HG03103 (cell line): ENCODE data around the gene PRR23A.

ENCODE experiments used
- ATAC-seq: cut with Tn5 transposase; IDR thresholded peaks from one replicate; pipeline ENCODE4 v1.9.1; 2021; ENCODE audit warnings: low read depth; ENCODE audit not compliant: unreplicated experiment

PRR23A gene

DNA sequence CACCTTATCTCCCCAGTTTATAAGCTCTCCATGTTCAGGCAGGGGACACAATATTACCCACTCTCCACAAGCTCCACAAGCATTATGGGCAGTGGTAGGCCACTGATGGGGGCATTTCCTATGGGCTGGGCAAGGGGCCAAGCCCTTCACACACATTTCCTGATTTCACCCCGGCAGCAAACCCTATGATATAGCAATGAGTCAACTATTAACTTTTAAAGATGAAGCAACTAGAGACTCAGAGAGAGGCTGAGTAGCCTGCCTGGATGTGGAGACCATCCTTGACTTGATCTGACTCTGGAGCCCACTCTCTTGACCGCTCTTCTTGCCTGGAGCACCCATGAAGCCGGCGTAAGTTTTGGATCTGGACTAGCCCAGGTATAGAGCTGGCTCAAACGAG lies 31.6 kb downstream of the PRR23A start:
- no peak for ATAC-seq

DNA sequence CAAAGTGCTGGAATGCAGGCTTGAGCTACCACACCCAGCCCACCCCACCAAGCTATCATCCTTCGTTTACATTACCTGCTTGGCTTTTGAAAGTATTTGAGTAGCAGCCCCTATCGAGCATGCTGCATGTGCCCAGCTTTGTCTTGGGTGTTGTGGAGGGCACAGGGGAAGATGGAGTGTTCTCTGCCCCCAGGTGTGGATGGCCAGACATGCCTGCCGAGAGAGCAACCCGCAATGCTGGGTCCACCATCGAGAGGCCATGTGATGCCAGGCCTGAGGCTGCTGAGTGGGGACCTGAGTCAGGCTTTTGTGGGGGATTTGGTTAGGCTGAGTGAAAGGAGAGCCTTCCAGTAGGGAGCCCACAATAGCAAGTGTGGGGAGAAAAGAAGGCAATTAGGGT lies 33.1 kb downstream of the PRR23A start:
- no peak for ATAC-seq

DNA sequence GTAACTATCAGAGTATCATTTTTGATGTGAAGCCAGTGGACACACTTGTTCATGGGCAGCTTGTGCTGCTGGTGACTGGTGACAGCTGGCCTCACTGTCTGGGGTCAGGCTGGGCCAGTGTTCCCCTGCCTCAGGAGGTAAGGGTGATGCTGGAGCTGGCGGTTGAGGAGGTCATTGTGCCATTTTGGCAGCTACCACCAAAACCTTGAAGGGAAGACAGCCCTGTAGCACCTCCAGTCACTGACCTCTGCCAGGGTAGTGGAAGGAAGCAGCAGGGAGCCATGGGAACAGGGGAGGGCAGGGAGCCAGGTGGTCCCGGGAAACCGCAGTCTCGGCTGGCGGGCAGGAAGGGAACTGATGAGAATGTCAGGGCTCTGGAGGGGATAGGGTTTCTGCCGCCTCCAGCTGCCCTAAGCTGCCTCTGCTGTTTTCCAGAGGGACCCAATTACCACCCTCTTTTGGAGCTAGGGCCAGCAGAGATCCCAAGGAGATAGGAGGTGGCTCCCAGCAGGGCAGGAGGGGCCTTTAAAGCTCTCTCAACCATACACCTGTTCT lies 34.2 kb downstream of the PRR23A start:
- ATAC-seq, result no peak

DNA sequence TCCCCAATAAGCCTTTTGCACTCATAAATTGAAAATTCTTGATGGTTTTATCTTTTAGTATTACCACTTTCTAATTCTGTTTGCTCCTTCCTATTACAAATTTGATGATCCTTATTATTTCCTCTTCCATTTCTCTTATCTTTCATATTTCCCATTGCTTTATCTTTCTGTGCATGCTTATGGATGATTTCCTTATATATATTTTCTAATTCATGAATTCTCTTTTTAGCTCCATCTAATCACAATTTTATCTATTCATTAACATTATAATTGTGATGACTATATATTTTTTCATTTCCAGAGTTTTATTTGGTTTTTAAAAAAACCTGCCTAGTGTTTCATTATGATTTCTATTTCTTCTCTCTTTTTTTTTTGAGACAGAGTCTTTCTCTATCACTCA lies 41.1 kb downstream of the PRR23A start:
- no peak for ATAC-seq

DNA sequence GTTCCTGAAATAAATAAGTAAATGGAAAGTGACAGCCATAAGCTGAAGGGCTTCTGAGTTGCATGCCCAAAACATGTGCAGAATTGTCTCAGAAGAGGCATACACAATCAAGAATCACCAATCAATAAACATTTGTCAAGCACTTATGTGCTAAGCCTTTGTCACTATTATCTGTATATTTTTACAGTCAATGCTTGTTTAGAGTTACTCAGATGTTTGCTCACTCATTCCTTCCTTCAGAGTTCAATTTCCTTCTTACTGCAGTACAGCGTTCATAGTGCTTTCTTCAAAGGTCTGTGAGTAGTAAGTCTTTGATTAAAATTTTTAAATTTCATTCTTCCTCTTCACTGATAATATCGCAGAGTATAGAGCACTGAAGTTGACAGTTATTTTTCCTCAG lies 41.8 kb downstream of the PRR23A start:
- no peak for ATAC-seq

DNA sequence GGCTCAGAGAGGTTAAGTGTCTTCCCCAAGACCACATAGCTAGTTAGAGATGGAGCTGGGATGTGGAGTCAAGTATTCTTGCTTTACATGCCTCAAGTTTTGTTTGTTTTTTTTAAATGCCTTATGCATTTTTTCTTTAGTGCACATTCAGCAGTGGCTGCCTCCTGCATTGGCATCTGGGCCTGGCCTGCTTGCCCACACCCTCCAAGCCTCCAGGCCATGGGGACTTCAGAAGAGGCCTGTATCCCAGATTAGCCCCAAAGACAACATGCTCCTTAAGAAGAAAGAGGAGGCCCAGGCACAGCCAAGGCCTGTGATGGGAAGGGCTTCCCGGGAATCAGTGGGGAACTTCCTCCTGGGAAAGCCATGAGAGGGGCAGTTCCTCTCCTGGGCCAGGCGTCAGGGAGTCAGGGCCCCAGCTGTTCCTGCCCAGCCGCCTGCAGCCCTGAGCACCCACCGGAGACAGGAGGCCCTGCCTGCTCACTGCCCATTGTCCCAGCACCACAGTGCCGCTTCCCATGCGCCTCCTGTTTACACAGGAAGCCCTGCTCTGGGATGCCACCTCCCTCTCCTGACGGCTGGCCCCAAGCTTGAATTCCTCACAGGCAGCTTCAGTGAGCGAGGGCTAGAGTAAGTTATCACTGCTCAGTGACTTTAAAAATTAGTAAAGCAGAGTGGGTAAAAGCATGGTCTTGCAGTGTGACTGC lies 43.1 kb downstream of the PRR23A start:
- no peak for ATAC-seq

DNA sequence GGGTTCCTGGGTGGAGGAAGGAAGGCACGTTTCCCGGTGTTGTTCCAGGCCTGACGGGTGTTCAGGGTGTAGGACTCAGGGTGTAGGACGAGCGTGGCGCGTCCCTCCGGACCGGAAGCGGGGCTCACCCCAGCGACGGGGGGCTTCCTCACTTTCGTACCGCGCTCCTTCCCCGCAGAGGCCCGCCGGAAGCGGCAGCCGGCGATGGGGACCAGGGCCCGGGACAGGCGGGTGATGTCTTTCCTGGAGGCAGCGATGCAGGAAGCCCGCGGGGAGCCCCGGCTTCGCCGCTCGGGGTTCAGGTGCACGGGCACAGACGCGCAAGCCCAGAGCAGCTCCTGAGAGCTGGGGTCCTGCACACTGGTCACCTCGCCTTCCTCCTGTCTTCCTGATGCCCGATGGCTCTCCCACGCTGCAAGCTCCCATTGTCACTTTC lies 45.6 kb downstream of the PRR23A start:
- ATAC-seq, result no peak
